Peyer's patch (tissue), 4 donors: Measurements from ENCODE around the gene C11orf91.

Experiments used
- POLR2A ChIP-seq, 2 donors: fragments of 450-650 bp; IDR thresholded peaks; one replicate each; pipeline ENCODE4 v1.5.1; 2017; ENCODE audit warnings: antibody characterized with exemption in 2 of 2, mild to moderate bottlenecking in 2 of 2, moderate library complexity in 2 of 2
- TF ChIP-seq, protein P1 (sequence below), 6 experiments: fragments of 450-650 bp in 4 of 6; fragments of 200-600 bp in 2 of 6; sonication (generic) in 1 of 6; IDR thresholded peaks; one replicate each; pipeline ENCODE4 v1.5.1; 2017 to 2019; ENCODE audit warnings: antibody characterized with exemption in 6 of 6, mild to moderate bottlenecking in 3 of 6, moderate library complexity in 1 of 6

- TF ChIP-seq POLR2A (IDR thresholded peaks at IDR 0.05) = no peak
- TF ChIP-seq, protein P1, sequence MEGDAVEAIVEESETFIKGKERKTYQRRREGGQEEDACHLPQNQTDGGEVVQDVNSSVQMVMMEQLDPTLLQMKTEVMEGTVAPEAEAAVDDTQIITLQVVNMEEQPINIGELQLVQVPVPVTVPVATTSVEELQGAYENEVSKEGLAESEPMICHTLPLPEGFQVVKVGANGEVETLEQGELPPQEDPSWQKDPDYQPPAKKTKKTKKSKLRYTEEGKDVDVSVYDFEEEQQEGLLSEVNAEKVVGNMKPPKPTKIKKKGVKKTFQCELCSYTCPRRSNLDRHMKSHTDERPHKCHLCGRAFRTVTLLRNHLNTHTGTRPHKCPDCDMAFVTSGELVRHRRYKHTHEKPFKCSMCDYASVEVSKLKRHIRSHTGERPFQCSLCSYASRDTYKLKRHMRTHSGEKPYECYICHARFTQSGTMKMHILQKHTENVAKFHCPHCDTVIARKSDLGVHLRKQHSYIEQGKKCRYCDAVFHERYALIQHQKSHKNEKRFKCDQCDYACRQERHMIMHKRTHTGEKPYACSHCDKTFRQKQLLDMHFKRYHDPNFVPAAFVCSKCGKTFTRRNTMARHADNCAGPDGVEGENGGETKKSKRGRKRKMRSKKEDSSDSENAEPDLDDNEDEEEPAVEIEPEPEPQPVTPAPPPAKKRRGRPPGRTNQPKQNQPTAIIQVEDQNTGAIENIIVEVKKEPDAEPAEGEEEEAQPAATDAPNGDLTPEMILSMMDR (IDR thresholded peaks at IDR 0.05) = no peak
Observed at GRCh38 chr11:33703788-33704187, 3.2 kb upstream of the C11orf91 start.
